DMS114 treated with DMSO at 0.1 percent for 48 hours (cell line): ENCODE measurements around the gene EP400.
"Not testable (repeated sequence)": the region's sequence is repeated elsewhere in the genome, so short reads cannot be mapped to it uniquely, and the experiment has no call there.

Experiments
- DNase-seq: peaks from one replicate; lab custom pipeline; 2025; ENCODE audit not compliant: unreplicated experiment; lab: John Stamatoyannopoulos, UW

EP400 gene

GRCh38 chr12:131984334-131984733, 34.6 kb downstream of the EP400 start:
- no peak for DNase-seq

GRCh38 chr12:131985510-131985875, 35.8 kb downstream of the EP400 start:
- not testable (repeated sequence) for DNase-seq

- DNase-seq, result no peak
Observed at GRCh38 chr12:131986361-131986760, 36.6 kb downstream of the EP400 start.

GRCh38 chr12:131986910-131987309, 37.2 kb downstream of the EP400 start:
- DNase-seq, result no peak

- DNase-seq, result no peak
Observed at GRCh38 chr12:131987552-131987951, 37.8 kb downstream of the EP400 start.

- DNase-seq, result no peak
Observed at GRCh38 chr12:131988054-131988796, 38.5 kb downstream of the EP400 start.

GRCh38 chr12:131989021-131989420, 39.3 kb downstream of the EP400 start:
- DNase-seq, result no peak

- DNase-seq, result no peak
Observed at GRCh38 chr12:131990066-131990979, 40.6 kb downstream of the EP400 start.

GRCh38 chr12:131990980-131991305, 41.2 kb downstream of the EP400 start:
- no peak for DNase-seq

GRCh38 chr12:131991816-131992430, 42.2 kb downstream of the EP400 start:
- DNase-seq, result no peak

GRCh38 chr12:131994589-131994988, 44.8 kb downstream of the EP400 start:
- DNase-seq, result no peak

GRCh38 chr12:132000286-132000872, 50.6 kb downstream of the EP400 start:
- no peak for DNase-seq

GRCh38 chr12:132003846-132004245, 54.1 kb downstream of the EP400 start:
- no peak for DNase-seq

- no peak for DNase-seq
Observed at GRCh38 chr12:132004946-132005345, 55.2 kb downstream of the EP400 start.

GRCh38 chr12:132006056-132006680, 56.4 kb downstream of the EP400 start:
- no peak for DNase-seq

- no peak for DNase-seq
Observed at GRCh38 chr12:132007041-132007440, 57.3 kb downstream of the EP400 start.

GRCh38 chr12:132009336-132009859, 59.7 kb downstream of the EP400 start:
- DNase-seq, result no peak

- DNase-seq, result no peak
Observed at GRCh38 chr12:132012919-132013568, 63.3 kb downstream of the EP400 start.

GRCh38 chr12:132014092-132014914, 64.6 kb downstream of the EP400 start:
- DNase-seq, result no peak

GRCh38 chr12:132014915-132015280, 65.2 kb downstream of the EP400 start:
- no peak for DNase-seq
